GM12878 (cell line): ENCODE data around the gene FRMD8. TPM values are rescaled to one million over a fixed set of nuclear protein-coding genes. Genes with fewer than 3 reads are reported as not detected.

Experiments
- ATAC-seq: fragments of 200-7000 bp; cut with Tn5 transposase; 3 replicates; pipeline ENCODE4 v1.9.1; 2020; ENCODE audit warnings: mild to moderate bottlenecking, moderate library complexity
- BruUV-seq: library from RNA; stranded (reverse); fragments of 400-500 nt; replicated peaks from 2 replicates; lab custom pipeline; 2021; lab: Mats Ljungman, UMichigan
- CTCF ChIA-PET: fragments of 300-600 bp; sonication (Branson Sonifier 250); formaldehyde crosslinking; extraction: SDS; loops from one replicate; lab custom pipeline; 2021; ENCODE audit warnings: inconsistent platforms; lab: Yijun Ruan, JAX
- POLR2A ChIA-PET: fragments of 350-600 bp; formaldehyde crosslinking; extraction: SDS; loops from one replicate; lab custom pipeline; 2021; ENCODE audit warnings: inconsistent platforms; lab: Charles Lee
- RAD21 ChIA-PET: fragments of 300-600 bp; sonication (Branson Sonifier 250); formaldehyde crosslinking; loops from one replicate; lab custom pipeline; 2023; ENCODE audit warnings: antibody characterized with exemption; ENCODE audit not compliant: unreplicated experiment; lab: Charles Lee
- SMC1A ChIA-PET: fragments of 300-600 bp; sonication (Branson Sonifier 250); formaldehyde crosslinking; loops from one replicate; lab custom pipeline; 2023; ENCODE audit not compliant: unreplicated experiment, uncharacterized antibody; lab: Charles Lee
- DNase-seq: peaks from one replicate; pipeline ENCODE4 v3.0.0-alpha.2; 2011; ENCODE audit warnings: low read depth, low spot score
- FAIRE-seq: peaks from 3 replicates; lab custom pipeline; 2011; peaks lifted over from hg19 to GRCh38; lab: Jason Lieb, UNC
- H2AFZ ChIP-seq: 2 replicates; pipeline ENCODE4 v1.6.0; 2011; ENCODE audit warnings: low read depth, low read length, control low read depth; ENCODE audit not compliant: control insufficient read depth
- H3K27ac ChIP-seq: 2 replicates; pipeline ENCODE4 v1.5.1; 2011; ENCODE audit warnings: control low read depth; ENCODE audit not compliant: control insufficient read depth, insufficient read depth
- H3K27me3 ChIP-seq, 2 experiments: replicated peaks in 1 of 2; 2 replicates each; pipeline versions ENCODE4 v1.6.0 to v1.6.1; 2011; ENCODE audit warnings: low read length in 1 of 2; ENCODE audit not compliant: control insufficient read depth in 2 of 2, insufficient read depth in 2 of 2
- H3K36me3 ChIP-seq, 2 experiments: 2 replicates each; pipeline ENCODE4 v1.5.1; 2011; ENCODE audit warnings: low read length in 1 of 2; ENCODE audit not compliant: control insufficient read depth in 2 of 2, insufficient read depth in 2 of 2
- H3K4me1 ChIP-seq: 2 replicates; pipeline ENCODE4 v1.6.1; 2011; ENCODE audit warnings: mild to moderate bottlenecking, low read length, moderate library complexity, mixed read lengths; ENCODE audit not compliant: control insufficient read depth, insufficient read depth
- H3K4me2 ChIP-seq: 2 replicates; pipeline ENCODE4 v1.6.0; 2011; ENCODE audit warnings: control low read depth; ENCODE audit not compliant: control insufficient read depth, insufficient read depth
- H3K4me3 ChIP-seq: fragments of 200-600 bp; sonication (generic); 2 replicates; pipeline ENCODE4 v1.5.1; 2016
- H3K79me2 ChIP-seq: 2 replicates; pipeline ENCODE4 v1.6.0; 2011; ENCODE audit warnings: low read length; ENCODE audit not compliant: control insufficient read depth, insufficient read depth
- H3K9ac ChIP-seq: 2 replicates; pipeline ENCODE4 v1.8.0; 2011; ENCODE audit warnings: low read length, control low read depth, mixed read lengths; ENCODE audit not compliant: control insufficient read depth, insufficient read depth
- H3K9me3 ChIP-seq: replicated peaks from 3 replicates; pipeline ENCODE4 v1.5.1; 2011; ENCODE audit warnings: mild to moderate bottlenecking, low read length; ENCODE audit not compliant: control insufficient read depth, insufficient read depth
- H4K20me1 ChIP-seq: 2 replicates; pipeline ENCODE4 v1.6.0; 2011; ENCODE audit not compliant: control insufficient read depth, insufficient read depth
- ATF3 ChIP-seq: IDR thresholded peaks from 2 replicates; pipeline ENCODE4 v1.6.1; 2011; ENCODE audit warnings: low read depth, mild to moderate bottlenecking, low read length, moderate library complexity, borderline replicate concordance; ENCODE audit errors: extremely low read depth
- EED ChIP-seq: sonication (generic); IDR thresholded peaks from 2 replicates; pipeline ENCODE4 v1.6.1; 2016; ENCODE audit warnings: antibody characterized with exemption, low read depth
- FOXM1 ChIP-seq: IDR thresholded peaks from 2 replicates; pipeline ENCODE4 v1.6.1; 2012; ENCODE audit warnings: low read depth, mild to moderate bottlenecking, inconsistent platforms, low read length, moderate library complexity
- IKZF2 ChIP-seq, 2 experiments: fragments of 450-650 bp; IDR thresholded peaks; 2 replicates each; pipeline ENCODE4 v1.6.1; 2017; ENCODE audit warnings: mild to moderate bottlenecking in 2 of 2, moderate library complexity in 2 of 2
- IRF4 ChIP-seq: IDR thresholded peaks from 2 replicates; pipeline ENCODE4 v1.6.1; 2011; ENCODE audit warnings: low read depth, low read length
- POLR2AphosphoS5 ChIP-seq: IDR thresholded peaks from 2 replicates; pipeline ENCODE4 v1.6.1; 2011; ENCODE audit warnings: mild to moderate bottlenecking, low read length, inconsistent platforms
- USF1 ChIP-seq: IDR thresholded peaks from 2 replicates; pipeline ENCODE4 v1.6.1; 2011; ENCODE audit warnings: borderline replicate concordance, low read depth, mild to moderate bottlenecking, moderate library complexity, mixed read lengths, low read length; ENCODE audit not compliant: insufficient read depth; ENCODE audit errors: extremely low read length
- ZZZ3 ChIP-seq: IDR thresholded peaks from 2 replicates; pipeline ENCODE4 v1.6.1; 2011; ENCODE audit warnings: low read depth; ENCODE audit not compliant: control insufficient read depth, insufficient read length
- WGBS: methylation state at CpG from one replicate; pipeline ENCODE4 v1.1.6; 2016; ENCODE audit warnings: low lambda C conversion rate; ENCODE audit not compliant: insufficient replicate concordance, insufficient coverage; ENCODE audit errors: missing lambda C conversion rate; 5-methylcytosine and 5-hydroxymethylcytosine counted together
- in situ Hi-C: fragments of 300-500 bp; cut with MboI; formaldehyde crosslinking; loops from 9 replicates; pipeline ENCODE4 v1.14.3; 2018; ENCODE audit warnings: mixed read lengths
- intact Hi-C: fragments of 100-400 bp; cut with micrococcal nuclease; formaldehyde crosslinking; loops from one replicate; pipeline ENCODE4 v1.14.2; 2022; ENCODE audit not compliant: unreplicated experiment
- polyA plus RNA-seq, 11 experiments: library from polyadenylated mRNA; depleted of rRNA in 4 of 11; unstranded in 6 of 11; stranded (reverse) in 5 of 11; fragments of >200 nt; fragmentation: Nextera tagmentation in 4 of 11; fragmentation: Illumina TruSeq in 1 of 11; extraction: Ambion mirVana in 4 of 11; extraction: Trizol in 1 of 11; gene quantifications; 1 replicate in 1 of 11; 2 replicates in 10 of 11; pipeline versions ENCODE4 v1.2.1 to v1.2.3, GENCODE V29; 2011 to 2016; ENCODE audit warnings: inconsistent platforms in 2 of 11, missing spikeins in 2 of 11, low read depth in 1 of 11
- total RNA-seq, 4 experiments: library from RNA; depleted of rRNA in 3 of 4; stranded (reverse); fragments of >200 nt in 3 of 4; fragmentation: Illumina TruSeq in 1 of 4; extraction: Trizol in 1 of 4; gene quantifications; 2 replicates each; pipeline versions ENCODE4 v1.2.1 to v1.2.3, GENCODE V29; 2013 to 2021
- TF ChIP-seq, protein P1 (sequence below), 3 experiments: IDR thresholded peaks in 2 of 3; conservative IDR thresholded peaks in 1 of 3; 2 replicates each; pipeline ENCODE4 v1.5.1; 2011; ENCODE audit warnings: low read depth in 3 of 3, low read length in 3 of 3, mild to moderate bottlenecking in 3 of 3, control low read depth in 2 of 3, moderate library complexity in 2 of 3, inconsistent platforms in 1 of 3, mixed read lengths in 1 of 3; ENCODE audit not compliant: control insufficient read depth in 2 of 3, insufficient read depth in 1 of 3; ENCODE audit errors: extremely low read depth in 1 of 3

FRMD8 gene
- total and polyA plus RNA-seq, 10 of the 15 experiments (the other 5 are each of a cell fraction or from before 2014, with no cell fraction given): 8.3 to 69.4 (median 28.0) TPM

- TF ChIP-seq, protein P1, sequence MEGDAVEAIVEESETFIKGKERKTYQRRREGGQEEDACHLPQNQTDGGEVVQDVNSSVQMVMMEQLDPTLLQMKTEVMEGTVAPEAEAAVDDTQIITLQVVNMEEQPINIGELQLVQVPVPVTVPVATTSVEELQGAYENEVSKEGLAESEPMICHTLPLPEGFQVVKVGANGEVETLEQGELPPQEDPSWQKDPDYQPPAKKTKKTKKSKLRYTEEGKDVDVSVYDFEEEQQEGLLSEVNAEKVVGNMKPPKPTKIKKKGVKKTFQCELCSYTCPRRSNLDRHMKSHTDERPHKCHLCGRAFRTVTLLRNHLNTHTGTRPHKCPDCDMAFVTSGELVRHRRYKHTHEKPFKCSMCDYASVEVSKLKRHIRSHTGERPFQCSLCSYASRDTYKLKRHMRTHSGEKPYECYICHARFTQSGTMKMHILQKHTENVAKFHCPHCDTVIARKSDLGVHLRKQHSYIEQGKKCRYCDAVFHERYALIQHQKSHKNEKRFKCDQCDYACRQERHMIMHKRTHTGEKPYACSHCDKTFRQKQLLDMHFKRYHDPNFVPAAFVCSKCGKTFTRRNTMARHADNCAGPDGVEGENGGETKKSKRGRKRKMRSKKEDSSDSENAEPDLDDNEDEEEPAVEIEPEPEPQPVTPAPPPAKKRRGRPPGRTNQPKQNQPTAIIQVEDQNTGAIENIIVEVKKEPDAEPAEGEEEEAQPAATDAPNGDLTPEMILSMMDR (IDR thresholded peaks at IDR 0.05 in 2 of 3, conservative IDR thresholded peaks at IDR 0.05 in 1 of 3; ENCODE audit: control insufficient read depth in 2 of 3, extremely low read depth in 1 of 3, insufficient read depth in 1 of 3, low read depth in 3 of 3, low read length in 3 of 3): peak; percentile 33 to 59 (median 34); a peak in 4 of 6 replicates
- TF ChIP-seq ZZZ3 (no peak), FOXM1 (no peak), EED (no peak), IKZF2 (IDR thresholded peaks at IDR 0.05) (0 out of 4 replicates have a peak, but pooled peaks of 1 of the 2 experiments have one; percentile 12), ATF3 (no peak), POLR2AphosphoS5 (no peak)
These were observed 46.5 kb downstream of the FRMD8 start (continued) for GRCh38 chr11:65432686-65433582.

GRCh38 chr11:65433657-65434056, 47.2 kb downstream of the FRMD8 start:
- peaks cover 2 to 17% of the 10 kb centered on the region in 2 experiments for H3K36me3 ChIP-seq
- no TSS peak for BruUV-seq
- RAD21 ChIA-PET: interaction anchor here (1.0 to 1.3 kb wide), 4 partner anchors 14 to 59 kb away, joined by 3 to 7 read pairs (median 4); no protein-coding TSS in a partner anchor
- WGBS: 100% methylated on average over 2 of the region's 2 CpGs
- H3K79me2 ChIP-seq: peaks cover 79% of the 10 kb centered on the region
- TF ChIP-seq USF1 (no peak), IRF4 (no peak)
- TF ChIP-seq, all 136 proteins: peak for 0
- Histone ChIP-seq H4K20me1 (no peaks in the 10 kb centered on the region), H3K4me2 (no peak overlapping the region), H3K9me3 (no peaks in the 10 kb centered on the region), H3K4me3 (no peak overlapping the region), H3K9ac (no peak overlapping the region), H2AFZ (no peak overlapping the region), H3K4me1 (peaks cover 26% of the 10 kb centered on the region), H3K27ac (no peak overlapping the region), H3K27me3 (no peaks in the 10 kb centered on the region)
- intact Hi-C loops (loop anchor here (1.0 kb wide), 1 partner anchor 67 kb away; no protein-coding TSS in a partner anchor), in situ Hi-C loops (no loop called here)
- ChIA-PET POLR2A (interaction anchor here (0.7 to 1.0 kb wide), 3 partner anchors 10 to 143 kb away, joined by 3 to 6 read pairs (median 3); no protein-coding TSS in a partner anchor), CTCF (interaction anchor here (0.9 to 1.6 kb wide), 4 partner anchors 14 to 66 kb away, joined by 3 to 12 read pairs (median 4); no protein-coding TSS in a partner anchor), SMC1A (interaction anchor here (0.8 to 1.4 kb wide), 7 partner anchors 8 to 44 kb away, joined by 3 to 11 read pairs (median 4); no protein-coding TSS in a partner anchor)
- no peak for ATAC-seq
- no peak for DNase-seq
- FAIRE-seq: no peak
